BE2C (cell line): ENCODE results near the gene SURF6.
"Not testable (repeated sequence)": the region's sequence is repeated elsewhere in the genome, so short reads cannot be mapped to it uniquely, and the experiment has no call there.

ENCODE experiments used
- DNase-seq: peaks from one replicate; pipeline ENCODE4 v3.0.0-alpha.2; 2020
- H3K27me3 ChIP-seq: fragments of 250-450 bp; sonication (Bioruptor Pico); 2 replicates; pipeline ENCODE4 v1.5.1; 2020; ENCODE audit warnings: mild to moderate bottlenecking
- H3K36me3 ChIP-seq: fragments of 250-450 bp; sonication (Bioruptor Pico); 2 replicates; pipeline ENCODE4 v1.5.1; 2020; ENCODE audit warnings: mild to moderate bottlenecking
- H3K4me1 ChIP-seq: fragments of 250-450 bp; sonication (Bioruptor Pico); 2 replicates; pipeline ENCODE4 v1.5.1; 2020
- H3K4me3 ChIP-seq: 2 replicates; pipeline ENCODE4 v1.5.1; 2011; ENCODE audit warnings: low read depth, low read length
- H3K9me3 ChIP-seq: fragments of 250-450 bp; sonication (Bioruptor Pico); 2 replicates; pipeline ENCODE4 v1.5.1; 2020
- TF ChIP-seq, protein P1 (sequence below): IDR thresholded peaks from 2 replicates; pipeline ENCODE4 v1.5.1; 2012; ENCODE audit warnings: mild to moderate bottlenecking, low read depth, low read length

The SURF6 gene

GRCh38 chr9:133290751-133291302 lies 45.2 kb downstream of the SURF6 start:
- Histone ChIP-seq H3K4me1 (no peaks in the 10 kb centered on the region), H3K36me3 (no peaks in the 10 kb centered on the region), H3K4me3 (no peak overlapping the region), H3K27me3 (peaks cover 28% of the 10 kb centered on the region), H3K9me3 (no peaks in the 10 kb centered on the region)
- TF ChIP-seq, protein P1, sequence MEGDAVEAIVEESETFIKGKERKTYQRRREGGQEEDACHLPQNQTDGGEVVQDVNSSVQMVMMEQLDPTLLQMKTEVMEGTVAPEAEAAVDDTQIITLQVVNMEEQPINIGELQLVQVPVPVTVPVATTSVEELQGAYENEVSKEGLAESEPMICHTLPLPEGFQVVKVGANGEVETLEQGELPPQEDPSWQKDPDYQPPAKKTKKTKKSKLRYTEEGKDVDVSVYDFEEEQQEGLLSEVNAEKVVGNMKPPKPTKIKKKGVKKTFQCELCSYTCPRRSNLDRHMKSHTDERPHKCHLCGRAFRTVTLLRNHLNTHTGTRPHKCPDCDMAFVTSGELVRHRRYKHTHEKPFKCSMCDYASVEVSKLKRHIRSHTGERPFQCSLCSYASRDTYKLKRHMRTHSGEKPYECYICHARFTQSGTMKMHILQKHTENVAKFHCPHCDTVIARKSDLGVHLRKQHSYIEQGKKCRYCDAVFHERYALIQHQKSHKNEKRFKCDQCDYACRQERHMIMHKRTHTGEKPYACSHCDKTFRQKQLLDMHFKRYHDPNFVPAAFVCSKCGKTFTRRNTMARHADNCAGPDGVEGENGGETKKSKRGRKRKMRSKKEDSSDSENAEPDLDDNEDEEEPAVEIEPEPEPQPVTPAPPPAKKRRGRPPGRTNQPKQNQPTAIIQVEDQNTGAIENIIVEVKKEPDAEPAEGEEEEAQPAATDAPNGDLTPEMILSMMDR: no peak
- no peak for DNase-seq

DNA sequence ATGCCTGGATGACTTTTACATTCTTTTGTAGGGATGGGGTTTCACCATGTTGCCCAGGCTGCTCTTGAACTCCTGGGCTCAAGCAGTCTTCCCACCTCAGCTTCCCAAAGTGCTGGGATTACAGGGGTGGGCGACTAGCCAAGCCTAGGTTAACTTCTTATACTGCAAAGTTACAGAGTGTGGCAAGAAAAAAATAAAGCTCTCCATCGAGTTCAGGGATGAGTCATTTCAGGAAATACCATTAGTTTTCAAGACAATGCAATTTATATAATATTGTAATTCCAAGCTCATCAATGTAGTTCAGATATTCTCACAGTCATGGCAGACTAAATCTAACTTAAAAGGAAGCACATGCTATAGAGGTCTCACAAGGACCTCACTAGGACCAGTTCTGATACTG lies 49.5 kb downstream of the SURF6 start:
- no peaks in the 10 kb centered on the region for H3K36me3 ChIP-seq
- no peaks in the 10 kb centered on the region; the same call in 1 of the 2 replicates for H3K27me3 ChIP-seq
- DNase-seq: no peak
- H3K4me1 ChIP-seq: no peaks in the 10 kb centered on the region
- H3K9me3 ChIP-seq: no peaks in the 10 kb centered on the region
- H3K4me3 ChIP-seq: no peak overlapping the region
- TF ChIP-seq, protein P1: no peak

- Histone ChIP-seq H3K4me1 (no peaks in the 10 kb centered on the region), H3K4me3 (no peak overlapping the region), H3K9me3 (no peaks in the 10 kb centered on the region), H3K36me3 (no peaks in the 10 kb centered on the region), H3K27me3 (no peaks in the 10 kb centered on the region)
- TF ChIP-seq, protein P1: no peak
- no peak for DNase-seq
Measured at GRCh38 chr9:133285252-133285775, 50.7 kb downstream of the SURF6 start.

- no peaks in the 10 kb centered on the region; the same call in 1 of the 2 replicates for H3K27me3 ChIP-seq
- TF ChIP-seq, protein P1: no peak
- H3K4me3 ChIP-seq: no peak overlapping the region
- no peak for DNase-seq
- no peaks in the 10 kb centered on the region for H3K9me3 ChIP-seq
- H3K4me1 ChIP-seq: no peaks in the 10 kb centered on the region; the same call in 1 of the 2 replicates
- H3K36me3 ChIP-seq: no peaks in the 10 kb centered on the region
Measured at GRCh38 chr9:133284362-133284761, 51.6 kb downstream of the SURF6 start.

- not testable (repeated sequence) for H3K9me3 ChIP-seq, H3K4me3 ChIP-seq, H3K4me1 ChIP-seq, DNase-seq, H3K36me3 ChIP-seq, H3K27me3 ChIP-seq
Measured at GRCh38 chr9:133283255-133284032, 52.5 kb downstream of the SURF6 start.

DNA sequence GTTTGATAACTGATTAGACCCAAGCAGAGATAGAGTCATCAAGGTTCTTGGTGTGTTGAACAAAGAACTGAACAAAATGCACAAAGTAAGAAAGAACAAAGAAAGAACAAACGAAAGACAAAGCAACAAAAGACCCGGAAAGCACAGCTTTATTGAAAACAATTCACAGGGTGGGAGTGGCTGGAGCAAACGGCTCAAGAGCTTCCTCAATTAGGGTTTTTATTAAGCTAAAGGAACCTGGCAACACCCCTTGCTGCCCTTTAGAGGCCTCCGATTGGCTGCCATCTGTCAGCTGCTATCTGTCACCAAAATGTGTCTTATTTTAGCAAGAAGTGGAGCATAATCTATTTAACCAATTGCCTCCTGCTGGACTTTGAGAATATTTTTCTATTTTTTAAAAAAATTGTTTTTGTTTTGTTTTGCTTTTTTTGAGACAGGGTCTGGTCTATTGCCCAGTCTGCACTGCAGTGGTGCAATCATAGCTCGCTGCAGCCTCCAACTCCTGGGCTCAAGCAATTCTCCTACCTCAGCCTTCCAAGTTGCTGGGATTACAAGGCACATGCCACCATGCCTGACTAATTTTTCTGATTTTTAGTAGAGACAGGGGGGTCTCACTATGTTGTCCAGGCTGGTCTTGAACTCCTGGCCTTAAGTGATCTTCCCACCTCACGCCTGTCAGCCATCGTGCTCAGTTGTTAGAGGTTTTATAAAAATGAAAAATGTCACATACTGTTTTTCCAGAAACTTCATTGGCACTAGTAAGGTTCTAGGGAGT lies 53.3 kb downstream of the SURF6 start:
- H3K27me3 ChIP-seq: peaks cover 9% of the 10 kb centered on the region
- H3K4me3 ChIP-seq: no peak overlapping the region
- no peak for DNase-seq
- H3K4me1 ChIP-seq: no peaks in the 10 kb centered on the region; the same call in 1 of the 2 replicates
- H3K9me3 ChIP-seq: no peaks in the 10 kb centered on the region
- TF ChIP-seq, protein P1: no peak
- no peaks in the 10 kb centered on the region for H3K36me3 ChIP-seq
